ENCODE measurements around the gene DOCK1. TPM values are rescaled to one million over a fixed set of nuclear protein-coding genes. Genes with fewer than 3 reads are reported as not detected.

DOCK1 gene
- polyA plus RNA-seq, 1 of the 3 experiments (the other 2 are of a cell fraction), result 15.5 TPM

DNA sequence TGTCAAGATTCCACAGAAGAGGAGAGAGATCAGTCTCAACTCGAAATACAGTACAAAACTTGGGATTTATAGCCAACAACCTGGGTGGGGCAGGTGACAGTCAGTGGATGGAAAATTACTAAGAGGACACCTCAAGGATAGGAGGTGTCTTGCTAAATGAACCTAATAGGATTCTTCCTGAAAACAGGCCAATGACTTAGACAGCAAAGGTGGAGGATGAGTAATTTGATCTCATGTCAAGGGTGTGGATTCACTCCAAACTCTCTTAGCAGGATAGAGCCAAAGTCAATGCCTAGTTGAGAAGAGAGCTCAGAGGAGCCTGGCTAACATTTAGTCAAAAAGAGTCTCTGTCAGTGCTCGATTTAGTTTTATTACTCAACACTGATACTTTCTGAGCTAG lies 397.9 kb downstream of the DOCK1 start:
- Histone ChIP-seq H3K27me3 (ENCODE audit: insufficient read depth) (no peaks in the 10 kb centered on the region), H3K4me2 (no peak overlapping the region), H3K79me2 (ENCODE audit: insufficient read depth) (no peaks in the 10 kb centered on the region), H3K4me1 (ENCODE audit: control insufficient read depth in 1 of 2, insufficient read depth in 2 of 2, low read depth in 1 of 2, low read length in 1 of 2) (no peaks in the 10 kb centered on the region), H3K9me2 (no peaks in the 10 kb centered on the region), H3F3A (replicated peaks; ENCODE audit: insufficient read depth) (no peaks in the 10 kb centered on the region), H3K27ac (ENCODE audit: low read depth in 2 of 2, low read length in 1 of 2) (no peak overlapping the region), H3K4me3 (ENCODE audit: low read depth in 2 of 2, low read length in 1 of 2) (no peak overlapping the region), H2AFZ (ENCODE audit: low read depth) (no peak overlapping the region), H3K9me3 (no peaks in the 10 kb centered on the region), H3K9ac (no peak overlapping the region), H4K20me1 (ENCODE audit: insufficient read depth) (no peaks in the 10 kb centered on the region), H3K36me3 (replicated peaks in 1 of 2; ENCODE audit: control insufficient read depth in 1 of 2, insufficient read depth in 2 of 2, low read length in 1 of 2) (no peaks in the 10 kb centered on the region)
- 61% methylated on average over 2 of the region's 2 CpGs for WGBS (ENCODE audit: low lambda C conversion rate)
- CTCF ChIA-PET, result no interaction called here
- POLR2A ChIA-PET, result no interaction called here
- no peak for DNase-seq
- TF ChIP-seq RCOR1 (IDR thresholded peaks at IDR 0.05; ENCODE audit: low read length) (no peak), GATA2 (CRISPR knock-in tag; IDR thresholded peaks at IDR 0.05) (no peak)

DNA sequence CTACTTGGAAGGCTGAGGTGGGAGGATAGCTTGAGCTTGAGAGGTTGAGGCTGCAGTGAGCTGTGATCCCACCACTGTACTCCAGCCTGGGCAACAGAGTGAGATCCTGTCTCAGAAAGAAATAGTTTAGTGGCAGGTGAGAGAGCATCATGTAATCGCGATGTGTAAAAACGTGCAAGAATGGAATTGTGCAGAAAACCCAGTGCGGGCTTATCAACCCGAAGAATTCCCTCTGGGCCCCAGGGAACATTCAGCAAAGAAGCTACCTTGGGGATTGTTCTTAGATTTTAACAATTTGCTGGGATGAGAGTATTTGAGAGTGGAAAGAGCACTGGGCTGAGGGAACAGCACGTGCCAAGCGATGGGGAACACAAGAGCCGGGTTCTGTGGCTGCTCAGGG lies 398.5 kb downstream of the DOCK1 start:
- TF ChIP-seq FOXJ3 (CRISPR knock-in tag; IDR thresholded peaks at IDR 0.05), result no peak
- TF ChIP-seq NFIC (IDR thresholded peaks at IDR 0.05; ENCODE audit: borderline replicate concordance), result no peak
- no peaks in the 10 kb centered on the region for H3K9me2 ChIP-seq
- H4K20me1 ChIP-seq (ENCODE audit: insufficient read depth), result no peaks in the 10 kb centered on the region
- H3K27ac ChIP-seq (ENCODE audit: low read depth in 2 of 2, low read length in 1 of 2), result no peak overlapping the region
- no peaks in the 10 kb centered on the region for H3K36me3 ChIP-seq (replicated peaks in 1 of 2; ENCODE audit: control insufficient read depth in 1 of 2, insufficient read depth in 2 of 2, low read length in 1 of 2)
- H3K9ac ChIP-seq, result no peak overlapping the region
- DNase-seq, result no peak
- no peaks in the 10 kb centered on the region for H3K79me2 ChIP-seq (ENCODE audit: insufficient read depth)
- ChIA-PET CTCF (no interaction called here), POLR2A (no interaction called here)
- H3K27me3 ChIP-seq (ENCODE audit: insufficient read depth), result no peaks in the 10 kb centered on the region
- H3K4me2 ChIP-seq, result no peak overlapping the region
- WGBS (ENCODE audit: low lambda C conversion rate), result 98% methylated on average over 8 of the region's 8 CpGs
- no peak overlapping the region for H3K4me3 ChIP-seq (ENCODE audit: low read depth in 2 of 2, low read length in 1 of 2)
- no peak overlapping the region for H2AFZ ChIP-seq (ENCODE audit: low read depth)
- no peaks in the 10 kb centered on the region for H3K9me3 ChIP-seq
- H3F3A ChIP-seq (replicated peaks; ENCODE audit: insufficient read depth), result no peaks in the 10 kb centered on the region
- no peaks in the 10 kb centered on the region for H3K4me1 ChIP-seq (ENCODE audit: control insufficient read depth in 1 of 2, insufficient read depth in 2 of 2, low read depth in 1 of 2, low read length in 1 of 2)

DNA sequence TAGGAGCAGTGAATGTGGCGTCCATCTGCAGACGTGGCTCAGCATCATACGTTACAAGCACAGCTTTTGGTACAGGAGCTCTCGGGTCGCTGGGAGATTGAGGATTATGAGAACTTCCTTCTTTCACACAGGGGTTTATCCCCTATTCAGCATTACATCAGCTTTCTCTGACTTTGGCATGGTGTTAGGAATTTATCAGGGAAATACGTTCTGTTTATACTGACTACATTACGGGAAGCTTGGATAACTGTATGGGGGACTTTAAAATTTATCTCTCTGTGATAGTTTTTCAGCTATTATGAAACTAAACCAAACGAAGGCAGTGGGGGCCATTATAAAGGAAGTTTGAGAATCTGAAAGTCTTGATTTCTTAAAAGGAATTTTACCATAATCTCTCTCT lies 401.3 kb downstream of the DOCK1 start:
- POLR2A ChIA-PET, result no interaction called here
- DNase-seq, result no peak
- Histone ChIP-seq H3K27me3 (ENCODE audit: insufficient read depth) (no peaks in the 10 kb centered on the region), H4K20me1 (ENCODE audit: insufficient read depth) (no peaks in the 10 kb centered on the region), H3K4me2 (no peak overlapping the region), H3K4me1 (ENCODE audit: control insufficient read depth in 1 of 2, insufficient read depth in 2 of 2, low read depth in 1 of 2, low read length in 1 of 2) (no peaks in the 10 kb centered on the region), H3K36me3 (replicated peaks in 1 of 2; ENCODE audit: control insufficient read depth in 1 of 2, insufficient read depth in 2 of 2, low read length in 1 of 2) (no peaks in the 10 kb centered on the region), H3K9ac (no peak overlapping the region), H3K4me3 (ENCODE audit: low read depth in 2 of 2, low read length in 1 of 2) (no peak overlapping the region), H3F3A (replicated peaks; ENCODE audit: insufficient read depth) (no peaks in the 10 kb centered on the region), H2AFZ (ENCODE audit: low read depth) (no peak overlapping the region), H3K79me2 (ENCODE audit: insufficient read depth) (no peaks in the 10 kb centered on the region), H3K9me2 (no peaks in the 10 kb centered on the region), H3K27ac (ENCODE audit: low read depth in 2 of 2, low read length in 1 of 2) (no peak overlapping the region), H3K9me3 (no peaks in the 10 kb centered on the region)
- WGBS (ENCODE audit: low lambda C conversion rate), result 95% methylated on average over 8 of the region's 8 CpGs
- TF ChIP-seq GATA2 (CRISPR knock-in tag; IDR thresholded peaks at IDR 0.05), result no peak
- TF ChIP-seq NRF1 (IDR thresholded peaks at IDR 0.05; ENCODE audit: low read depth, low read length), result no peak
- no peak for TF ChIP-seq SIN3A (IDR thresholded peaks at IDR 0.05; ENCODE audit: borderline replicate concordance, low read depth, low read length)
- no peak for TF ChIP-seq ELF1 (IDR thresholded peaks at IDR 0.05)
- CTCF ChIA-PET, result no interaction called here

DNA sequence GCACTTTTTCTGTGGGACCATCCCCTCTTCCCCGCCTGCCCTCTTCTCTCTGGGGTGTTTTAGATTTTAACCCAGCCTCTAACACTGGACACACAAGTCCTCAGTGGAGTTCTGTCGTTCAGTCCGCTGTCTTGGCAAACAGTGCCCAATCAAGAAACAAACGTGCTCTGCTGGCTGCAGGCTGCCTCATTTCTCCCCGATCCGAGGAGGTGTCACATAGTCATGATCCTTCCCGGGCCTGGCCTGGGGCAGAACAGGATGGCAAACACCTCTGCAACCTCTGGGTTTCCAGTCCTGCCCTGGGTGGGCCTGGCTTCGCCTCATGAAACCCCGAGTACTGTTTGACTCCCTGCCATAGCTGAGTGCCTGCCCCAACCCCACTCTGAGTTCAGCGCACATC lies 402.1 kb downstream of the DOCK1 start:
- Histone ChIP-seq H3K36me3 (replicated peaks in 1 of 2; ENCODE audit: control insufficient read depth in 1 of 2, insufficient read depth in 2 of 2, low read length in 1 of 2) (no peaks in the 10 kb centered on the region), H3K9ac (no peak overlapping the region), H3K4me2 (no peak overlapping the region), H3K9me3 (no peaks in the 10 kb centered on the region), H2AFZ (ENCODE audit: low read depth) (no peak overlapping the region), H3K4me3 (ENCODE audit: low read depth in 2 of 2, low read length in 1 of 2) (no peak overlapping the region), H3F3A (replicated peaks; ENCODE audit: insufficient read depth) (no peaks in the 10 kb centered on the region), H3K79me2 (ENCODE audit: insufficient read depth) (no peaks in the 10 kb centered on the region), H3K27me3 (ENCODE audit: insufficient read depth) (no peaks in the 10 kb centered on the region), H3K9me2 (no peaks in the 10 kb centered on the region), H3K4me1 (ENCODE audit: control insufficient read depth in 1 of 2, insufficient read depth in 2 of 2, low read depth in 1 of 2, low read length in 1 of 2) (no peaks in the 10 kb centered on the region), H4K20me1 (ENCODE audit: insufficient read depth) (no peaks in the 10 kb centered on the region), H3K27ac (ENCODE audit: low read depth in 2 of 2, low read length in 1 of 2) (no peak overlapping the region)
- CTCF ChIA-PET, result no interaction called here
- WGBS (ENCODE audit: low lambda C conversion rate), result 88% methylated on average over 8 of the region's 10 CpGs
- POLR2A ChIA-PET, result no interaction called here
- no peak for DNase-seq
- TF ChIP-seq SIN3A (IDR thresholded peaks at IDR 0.05; ENCODE audit: borderline replicate concordance, low read depth, low read length) (no peak), POLR2AphosphoS5 (IDR thresholded peaks at IDR 0.05; ENCODE audit: low read depth, low read length) (no peak), RFX5 (IDR thresholded peaks at IDR 0.05; ENCODE audit: low read length) (no peak), RXRA (IDR thresholded peaks at IDR 0.05; ENCODE audit: borderline replicate concordance, low read depth) (no peak), MXI1 (IDR thresholded peaks at IDR 0.05; ENCODE audit: low read depth, low read length) (no peak), YY1 (IDR thresholded peaks at IDR 0.05; ENCODE audit: low read depth) (no peak), RCOR1 (IDR thresholded peaks at IDR 0.05; ENCODE audit: low read length) (no peak), NRF1 (IDR thresholded peaks at IDR 0.05; ENCODE audit: low read depth, low read length) (no peak), CHD2 (IDR thresholded peaks at IDR 0.05; ENCODE audit: low read length, partially characterized antibody) (no peak), FOXJ3 (CRISPR knock-in tag; IDR thresholded peaks at IDR 0.05) (no peak)
- TF ChIP-seq, protein P1, sequence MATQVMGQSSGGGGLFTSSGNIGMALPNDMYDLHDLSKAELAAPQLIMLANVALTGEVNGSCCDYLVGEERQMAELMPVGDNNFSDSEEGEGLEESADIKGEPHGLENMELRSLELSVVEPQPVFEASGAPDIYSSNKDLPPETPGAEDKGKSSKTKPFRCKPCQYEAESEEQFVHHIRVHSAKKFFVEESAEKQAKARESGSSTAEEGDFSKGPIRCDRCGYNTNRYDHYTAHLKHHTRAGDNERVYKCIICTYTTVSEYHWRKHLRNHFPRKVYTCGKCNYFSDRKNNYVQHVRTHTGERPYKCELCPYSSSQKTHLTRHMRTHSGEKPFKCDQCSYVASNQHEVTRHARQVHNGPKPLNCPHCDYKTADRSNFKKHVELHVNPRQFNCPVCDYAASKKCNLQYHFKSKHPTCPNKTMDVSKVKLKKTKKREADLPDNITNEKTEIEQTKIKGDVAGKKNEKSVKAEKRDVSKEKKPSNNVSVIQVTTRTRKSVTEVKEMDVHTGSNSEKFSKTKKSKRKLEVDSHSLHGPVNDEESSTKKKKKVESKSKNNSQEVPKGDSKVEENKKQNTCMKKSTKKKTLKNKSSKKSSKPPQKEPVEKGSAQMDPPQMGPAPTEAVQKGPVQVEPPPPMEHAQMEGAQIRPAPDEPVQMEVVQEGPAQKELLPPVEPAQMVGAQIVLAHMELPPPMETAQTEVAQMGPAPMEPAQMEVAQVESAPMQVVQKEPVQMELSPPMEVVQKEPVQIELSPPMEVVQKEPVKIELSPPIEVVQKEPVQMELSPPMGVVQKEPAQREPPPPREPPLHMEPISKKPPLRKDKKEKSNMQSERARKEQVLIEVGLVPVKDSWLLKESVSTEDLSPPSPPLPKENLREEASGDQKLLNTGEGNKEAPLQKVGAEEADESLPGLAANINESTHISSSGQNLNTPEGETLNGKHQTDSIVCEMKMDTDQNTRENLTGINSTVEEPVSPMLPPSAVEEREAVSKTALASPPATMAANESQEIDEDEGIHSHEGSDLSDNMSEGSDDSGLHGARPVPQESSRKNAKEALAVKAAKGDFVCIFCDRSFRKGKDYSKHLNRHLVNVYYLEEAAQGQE (IDR thresholded peaks at IDR 0.05; ENCODE audit: low read depth, low read length), result no peak

Measured in SK-N-SH (cell line).